A673 (cell line): Measurements from ENCODE around the gene IRF2BP2.

Experiments
- CTCF ChIP-seq: fragments of 300-800, 200-600 bp; sonication (generic); conservative IDR thresholded peaks from 2 replicates; pipeline ENCODE4 v1.5.1; 2017; ENCODE audit warnings: low read depth, mild to moderate bottlenecking, antibody characterized with exemption, low read length, moderate library complexity, mixed read lengths
- EZH2 ChIP-seq: fragments of 200-600 bp; sonication (generic); IDR thresholded peaks from 2 replicates; pipeline ENCODE4 v1.6.1; 2017; ENCODE audit warnings: borderline replicate concordance, low read depth, mild to moderate bottlenecking, mixed read lengths, antibody characterized with exemption, low read length; ENCODE audit not compliant: poor library complexity, severe bottlenecking

- TF ChIP-seq CTCF (no peak), EZH2 (no peak)
Observed at GRCh38 chr1:234593109-234593508, 16.9 kb downstream of the IRF2BP2 start.
